OCI-LY1 (cell line): Measurements from ENCODE around the gene ADCY7.
A peak's percentile ranks its signal among the peaks of the same experiment; 100 is the strongest.

Experiments
- H2AFZ ChIP-seq: fragments of 200-600 bp; sonication (generic), shearing (Covaris generic); 2 replicates; pipeline ENCODE4 v1.6.0; 2014; ENCODE audit warnings: antibody characterized with exemption, mild to moderate bottlenecking, low read length
- H3F3A ChIP-seq: fragments of 200-600 bp; sonication (generic), shearing (Covaris generic); 2 replicates; pipeline ENCODE4 v1.6.0; 2014; ENCODE audit warnings: mild to moderate bottlenecking, antibody characterized with exemption, low read length, moderate library complexity; ENCODE audit not compliant: insufficient read depth
- H3K27ac ChIP-seq: fragments of 200-600 bp; sonication (generic); 2 replicates; pipeline ENCODE4 v1.5.1; 2014; ENCODE audit warnings: low read length, mixed run types, mild to moderate bottlenecking, low read depth; ENCODE audit not compliant: poor library complexity, severe bottlenecking
- H3K27me3 ChIP-seq: fragments of 200-600 bp; sonication (generic); 2 replicates; pipeline ENCODE4 v1.6.0; 2014; ENCODE audit warnings: antibody characterized with exemption, mild to moderate bottlenecking, low read length, moderate library complexity; ENCODE audit not compliant: insufficient read depth
- H3K36me3 ChIP-seq: fragments of 200-600 bp; sonication (generic); 2 replicates; pipeline ENCODE4 v1.6.1; 2014; ENCODE audit warnings: mild to moderate bottlenecking, antibody characterized with exemption, low read length, moderate library complexity, mixed read lengths; ENCODE audit not compliant: insufficient read depth
- H3K4me1 ChIP-seq: fragments of 200-600 bp; sonication (generic); 2 replicates; pipeline ENCODE4 v1.5.1; 2014; ENCODE audit warnings: mild to moderate bottlenecking, low read length, moderate library complexity; ENCODE audit not compliant: insufficient read depth, severe bottlenecking
- H3K4me2 ChIP-seq: fragments of 200-600 bp; sonication (generic), shearing (Covaris generic); 2 replicates; pipeline ENCODE4 v1.6.1; 2014; ENCODE audit warnings: low read length
- H3K4me3 ChIP-seq: fragments of 200-600 bp; sonication (generic); 2 replicates; pipeline ENCODE4 v1.5.1; 2014; ENCODE audit warnings: low read length, low read depth, mild to moderate bottlenecking, mixed read lengths; ENCODE audit not compliant: poor library complexity, severe bottlenecking
- H3K79me2 ChIP-seq: fragments of 200-600 bp; shearing (Covaris generic); 2 replicates; pipeline ENCODE4 v1.6.1; 2016; ENCODE audit warnings: mixed run types, low read length, mixed read lengths; ENCODE audit not compliant: insufficient read depth
- H3K9ac ChIP-seq: fragments of 200-600 bp; sonication (generic), shearing (Covaris generic); 2 replicates; pipeline ENCODE4 v1.6.1; 2014; ENCODE audit warnings: mild to moderate bottlenecking, low read length, mixed read lengths
- H3K9me2 ChIP-seq: fragments of 200-600 bp; sonication (generic), shearing (Covaris generic); 2 replicates; pipeline ENCODE4 v1.6.1; 2014; ENCODE audit warnings: low read depth, mild to moderate bottlenecking, low read length, mixed read lengths
- H3K9me3 ChIP-seq: fragments of 200-600 bp; shearing (Covaris generic); 2 replicates; pipeline ENCODE4 v1.6.1; 2014; ENCODE audit warnings: low read length, mixed read lengths
- H4K20me1 ChIP-seq: fragments of 200-600 bp; sonication (generic), shearing (Covaris generic); 2 replicates; pipeline ENCODE4 v1.6.0; 2016; ENCODE audit warnings: mild to moderate bottlenecking, low read length; ENCODE audit not compliant: insufficient read depth
- CTCF ChIP-seq: fragments of 200-600 bp; sonication (generic), shearing (Covaris generic); IDR thresholded peaks from 2 replicates; pipeline ENCODE4 v1.5.1; 2017; ENCODE audit warnings: mild to moderate bottlenecking, antibody characterized with exemption, low read length, moderate library complexity, mixed read lengths
- EZH2 ChIP-seq: fragments of 200-600 bp; sonication (generic), shearing (Covaris generic); IDR thresholded peaks from 2 replicates; pipeline ENCODE4 v1.8.0; 2017; ENCODE audit warnings: borderline replicate concordance, mixed run types, mild to moderate bottlenecking, antibody characterized with exemption, low read length, moderate library complexity, mixed read lengths

ADCY7 gene

GRCh38 chr16:50326835-50327465, 60.6 kb downstream of the ADCY7 start:
- Histone ChIP-seq H3K4me3 (no peak overlapping the region), H3K9me2 (no peaks in the 10 kb centered on the region), H3K4me1 (peaks cover 5% of the 10 kb centered on the region), H2AFZ (no peak overlapping the region), H3K9me3 (no peaks in the 10 kb centered on the region), H3K36me3 (peaks cover 81% of the 10 kb centered on the region; the same call in 1 of the 2 replicates), H3K79me2 (no peaks in the 10 kb centered on the region), H3K27me3 (no peaks in the 10 kb centered on the region), H3K4me2 (no peak overlapping the region), H4K20me1 (no peaks in the 10 kb centered on the region), H3K9ac (no peak overlapping the region), H3K27ac (no peak overlapping the region), H3F3A (no peaks in the 10 kb centered on the region)
- TF ChIP-seq CTCF, result peak; percentile 78; the same call in 1 of the 2 replicates
- TF ChIP-seq EZH2, result no peak

GRCh38 chr16:50329446-50330189, 63.3 kb downstream of the ADCY7 start:
- Histone ChIP-seq H3K9ac (no peak overlapping the region), H3K4me1 (peaks cover 5% of the 10 kb centered on the region), H3K27me3 (no peaks in the 10 kb centered on the region), H3K9me2 (no peaks in the 10 kb centered on the region), H3K79me2 (no peaks in the 10 kb centered on the region), H3F3A (no peaks in the 10 kb centered on the region), H3K4me2 (no peak overlapping the region), H3K9me3 (no peaks in the 10 kb centered on the region), H3K27ac (no peak overlapping the region), H3K4me3 (no peak overlapping the region), H3K36me3 (peaks cover 79% of the 10 kb centered on the region), H4K20me1 (no peaks in the 10 kb centered on the region), H2AFZ (no peak overlapping the region)
- TF ChIP-seq EZH2, result no peak
- TF ChIP-seq CTCF, result no peak

GRCh38 chr16:50331570-50331969, 65.2 kb downstream of the ADCY7 start:
- Histone ChIP-seq H3K27ac (no peak overlapping the region), H2AFZ (no peak overlapping the region), H3K9me2 (no peaks in the 10 kb centered on the region), H4K20me1 (no peaks in the 10 kb centered on the region), H3K4me3 (no peak overlapping the region), H3K4me2 (no peak overlapping the region), H3K36me3 (peaks cover 72% of the 10 kb centered on the region), H3K79me2 (no peaks in the 10 kb centered on the region), H3K9me3 (no peaks in the 10 kb centered on the region), H3F3A (no peaks in the 10 kb centered on the region), H3K9ac (no peak overlapping the region), H3K27me3 (no peaks in the 10 kb centered on the region), H3K4me1 (peaks cover 5% of the 10 kb centered on the region)
- no peak for TF ChIP-seq CTCF
- no peak for TF ChIP-seq EZH2
